Left ventricle myocardium inferior (tissue), 1 donor: Measurements from ENCODE around the gene CARS2. TPM values are rescaled to one million over a fixed set of nuclear protein-coding genes. Genes with fewer than 3 reads are reported as not detected.
"Not testable (repeated sequence)": the region's sequence is repeated elsewhere in the genome, so short reads cannot be mapped to it uniquely, and the experiment has no call there.

Source experiments
- DNase-seq: peaks from one replicate; pipeline ENCODE4 v3.0.0-alpha.2; 2020
- H3K27ac ChIP-seq: fragments of 200-600 bp; replicated peaks from 2 replicates; pipeline ENCODE4 v1.8.0; 2021
- H3K27me3 ChIP-seq: fragments of 200-600 bp; 2 replicates; pipeline ENCODE4 v1.8.0; 2021; ENCODE audit warnings: low read depth
- H3K36me3 ChIP-seq: fragments of 200-600 bp; 2 replicates; pipeline ENCODE4 v1.8.0; 2021
- H3K4me1 ChIP-seq: fragments of 200-600 bp; 2 replicates; pipeline ENCODE4 v1.8.0; 2021
- H3K4me3 ChIP-seq: fragments of 200-600 bp; 2 replicates; pipeline ENCODE4 v1.8.0; 2021; ENCODE audit warnings: mild to moderate bottlenecking, moderate library complexity
- H3K9me3 ChIP-seq: fragments of 200-600 bp; replicated peaks from 2 replicates; pipeline ENCODE4 v1.8.0; 2021
- intact Hi-C: fragments of 100-400 bp; cut with micrococcal nuclease; formaldehyde crosslinking; loops from one replicate; pipeline ENCODE4 v1.11.0; 2022
- total RNA-seq: library from RNA; stranded (reverse); fragmentation: NEBNext Ultra II Directional; extraction: Animal tissue kit (Norgen Biotek cat#: 25700); gene quantifications from one replicate; pipeline ENCODE4 v1.2.1, GENCODE V29; 2021
- TF ChIP-seq, protein P1 (sequence below): fragments of 200-600 bp; IDR thresholded peaks from 2 replicates; pipeline ENCODE4 v1.8.0; 2021; ENCODE audit warnings: antibody characterized with exemption, mild to moderate bottlenecking, borderline replicate concordance
- donor health status: DM: no; HTN: yes; CAD: no; lungs with severe emphysema.

The CARS2 gene
- total RNA-seq, 1 donor from 2014 or later, result 52.8 TPM

GRCh38 chr13:110699148-110700145, 6.5 kb downstream of the CARS2 start:
- Histone ChIP-seq H3K36me3 (peaks cover 69% of the 10 kb centered on the region), H3K27ac (no peak overlapping the region), H3K4me3 (no peak overlapping the region), H3K9me3 (no peaks in the 10 kb centered on the region), H3K27me3 (no peaks in the 10 kb centered on the region), H3K4me1 (peaks cover 22% of the 10 kb centered on the region)
- intact Hi-C loops, result no loop called here
- DNase-seq, result no peak
- TF ChIP-seq, protein P1, sequence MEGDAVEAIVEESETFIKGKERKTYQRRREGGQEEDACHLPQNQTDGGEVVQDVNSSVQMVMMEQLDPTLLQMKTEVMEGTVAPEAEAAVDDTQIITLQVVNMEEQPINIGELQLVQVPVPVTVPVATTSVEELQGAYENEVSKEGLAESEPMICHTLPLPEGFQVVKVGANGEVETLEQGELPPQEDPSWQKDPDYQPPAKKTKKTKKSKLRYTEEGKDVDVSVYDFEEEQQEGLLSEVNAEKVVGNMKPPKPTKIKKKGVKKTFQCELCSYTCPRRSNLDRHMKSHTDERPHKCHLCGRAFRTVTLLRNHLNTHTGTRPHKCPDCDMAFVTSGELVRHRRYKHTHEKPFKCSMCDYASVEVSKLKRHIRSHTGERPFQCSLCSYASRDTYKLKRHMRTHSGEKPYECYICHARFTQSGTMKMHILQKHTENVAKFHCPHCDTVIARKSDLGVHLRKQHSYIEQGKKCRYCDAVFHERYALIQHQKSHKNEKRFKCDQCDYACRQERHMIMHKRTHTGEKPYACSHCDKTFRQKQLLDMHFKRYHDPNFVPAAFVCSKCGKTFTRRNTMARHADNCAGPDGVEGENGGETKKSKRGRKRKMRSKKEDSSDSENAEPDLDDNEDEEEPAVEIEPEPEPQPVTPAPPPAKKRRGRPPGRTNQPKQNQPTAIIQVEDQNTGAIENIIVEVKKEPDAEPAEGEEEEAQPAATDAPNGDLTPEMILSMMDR, result no peak

- DNase-seq, result no peak
- H3K4me3 ChIP-seq, result no peak overlapping the region
- TF ChIP-seq, protein P1, result no peak
- intact Hi-C loops, result no loop called here
- no peaks in the 10 kb centered on the region for H3K9me3 ChIP-seq
- no peaks in the 10 kb centered on the region for H3K27me3 ChIP-seq
- H3K4me1 ChIP-seq, result peaks cover 14% of the 10 kb centered on the region
- peaks cover 75% of the 10 kb centered on the region for H3K36me3 ChIP-seq
- no peak overlapping the region for H3K27ac ChIP-seq
Measured at GRCh38 chr13:110698689-110699088, 7.2 kb downstream of the CARS2 start.

GRCh38 chr13:110697842-110698241, 8.1 kb downstream of the CARS2 start:
- no peaks in the 10 kb centered on the region for H3K27me3 ChIP-seq
- no peak overlapping the region for H3K4me3 ChIP-seq
- H3K36me3 ChIP-seq, result peaks cover 73% of the 10 kb centered on the region
- H3K27ac ChIP-seq, result no peak overlapping the region
- H3K9me3 ChIP-seq, result no peaks in the 10 kb centered on the region
- intact Hi-C loops, result no loop called here
- no peak for DNase-seq
- TF ChIP-seq, protein P1, result no peak
- peaks cover 8% of the 10 kb centered on the region for H3K4me1 ChIP-seq

DNA sequence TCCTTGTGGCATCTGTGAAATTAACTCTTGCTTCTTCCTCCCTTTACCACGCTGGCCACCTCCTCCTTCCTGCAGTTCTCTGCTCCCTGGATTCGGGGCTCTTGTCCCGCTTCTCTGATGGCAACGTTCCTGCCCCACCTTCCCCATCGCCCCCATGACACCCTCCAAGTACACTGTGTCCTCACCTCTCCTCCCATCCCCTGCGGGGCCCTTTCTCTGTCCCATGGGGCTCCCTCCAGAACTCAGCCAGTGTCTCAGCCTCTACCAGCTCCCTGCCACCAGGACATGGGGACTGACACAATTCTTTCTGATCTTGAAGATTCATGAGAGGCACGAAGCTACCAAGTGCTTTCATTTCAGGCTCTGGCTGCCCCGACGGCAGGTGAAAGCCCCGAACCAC, 9.1 kb downstream of the CARS2 start:
- TF ChIP-seq, protein P1, result no peak
- H3K9me3 ChIP-seq, result no peaks in the 10 kb centered on the region
- H3K27ac ChIP-seq, result no peak overlapping the region
- no peaks in the 10 kb centered on the region for H3K4me1 ChIP-seq
- H3K36me3 ChIP-seq, result peaks cover 73% of the 10 kb centered on the region
- intact Hi-C loops, result no loop called here
- H3K27me3 ChIP-seq, result no peaks in the 10 kb centered on the region
- no peak overlapping the region for H3K4me3 ChIP-seq
- DNase-seq, result no peak

- intact Hi-C loops, H3K4me1 ChIP-seq, H3K27ac ChIP-seq, H3K27me3 ChIP-seq, H3K4me3 ChIP-seq, H3K9me3 ChIP-seq, DNase-seq: not testable (repeated sequence)
- H3K36me3 ChIP-seq, result peaks cover 68% of the 10 kb centered on the region
Measured at GRCh38 chr13:110695774-110696173, 10.1 kb downstream of the CARS2 start.

GRCh38 chr13:110690516-110690915, 15.4 kb downstream of the CARS2 start:
- H3K4me1 ChIP-seq, result no peaks in the 10 kb centered on the region
- H3K27me3 ChIP-seq, result no peaks in the 10 kb centered on the region
- H3K9me3 ChIP-seq, result no peaks in the 10 kb centered on the region
- no peak overlapping the region for H3K4me3 ChIP-seq
- TF ChIP-seq, protein P1, result no peak
- peaks cover 59% of the 10 kb centered on the region for H3K36me3 ChIP-seq
- intact Hi-C loops, result no loop called here
- no peak for DNase-seq
- no peak overlapping the region for H3K27ac ChIP-seq
